SK-N-MC (cell line): ENCODE data around the gene SCLY.
"Not testable (repeated sequence)": the region's sequence is repeated elsewhere in the genome, so short reads cannot be mapped to it uniquely, and the experiment has no call there.

ENCODE experiments used
- EZH2 ChIP-seq: fragments of 200-600 bp; sonication (generic); IDR thresholded peaks from one replicate; pipeline ENCODE4 v1.6.1; 2017; ENCODE audit warnings: antibody characterized with exemption
- POLR2AphosphoS5 ChIP-seq: IDR thresholded peaks from 2 replicates; pipeline ENCODE4 v1.6.1; 2012; ENCODE audit warnings: mild to moderate bottlenecking, low read depth, low read length, borderline replicate concordance

DNA sequence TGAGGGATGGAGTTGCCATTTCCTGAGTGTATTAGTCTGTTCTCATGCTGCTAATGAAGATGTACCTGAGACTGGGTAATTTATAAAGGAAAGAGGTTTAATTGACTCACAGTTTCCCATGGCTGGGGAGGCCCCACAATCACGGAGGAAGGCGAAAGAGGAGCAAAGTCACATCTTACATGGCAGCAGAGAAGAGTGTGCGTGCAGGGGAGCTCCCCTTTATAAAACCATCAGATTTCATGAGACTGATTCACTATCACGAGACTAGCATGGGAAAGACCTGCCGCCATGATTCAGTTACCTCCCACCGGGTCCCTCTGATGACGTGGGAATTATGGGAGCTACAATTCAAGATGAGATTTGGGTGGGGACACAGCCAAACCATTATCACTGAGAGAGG, 5.9 kb downstream of the SCLY start:
- TF ChIP-seq POLR2AphosphoS5, EZH2: not testable (repeated sequence)
